GM15510 (cell line): ENCODE data around the gene SULT6B1.
A peak's percentile ranks its signal among the peaks of the same experiment; 100 is the strongest.

ENCODE experiments used
- POLR2A ChIP-seq: IDR thresholded peaks from 3 replicates; pipeline ENCODE4 v1.6.1; 2011; ENCODE audit warnings: borderline replicate concordance; ENCODE audit not compliant: insufficient read length; ENCODE audit errors: extremely low read depth

The SULT6B1 gene

GRCh38 chr2:37167636-37168180 is 20.8 kb downstream of the SULT6B1 start:
- TF ChIP-seq POLR2A = no peak

GRCh38 chr2:37164757-37165156 is 23.7 kb downstream of the SULT6B1 start:
- no peak for TF ChIP-seq POLR2A

- peak; percentile 71 for TF ChIP-seq POLR2A
Observed at GRCh38 chr2:37156857-37157714, 31.4 kb downstream of the SULT6B1 start, which contains the start of gene EIF2AK2. TSS of gene EIF2AK2 (minus strand) at chr2:37156980. CDS start at chr2:37147806, 9,174 bp downstream.

- TF ChIP-seq POLR2A = no peak
Observed at GRCh38 chr2:37156071-37156856, 32.2 kb downstream of the SULT6B1 start.

- TF ChIP-seq POLR2A = no peak
Observed at GRCh38 chr2:37154785-37155184, 33.7 kb downstream of the SULT6B1 start.

- TF ChIP-seq POLR2A = no peak
Observed at GRCh38 chr2:37153224-37153623, 35.2 kb downstream of the SULT6B1 start.

- no peak for TF ChIP-seq POLR2A
Observed at GRCh38 chr2:37149626-37150322, 38.7 kb downstream of the SULT6B1 start.

- no peak for TF ChIP-seq POLR2A
Observed at GRCh38 chr2:37148325-37148724, 40.1 kb downstream of the SULT6B1 start.

GRCh38 chr2:37146062-37146461 is 42.4 kb downstream of the SULT6B1 start:
- TF ChIP-seq POLR2A = no peak

- no peak for TF ChIP-seq POLR2A
Observed at GRCh38 chr2:37143974-37144373, 44.5 kb downstream of the SULT6B1 start.

GRCh38 chr2:37142546-37142945 is 45.9 kb downstream of the SULT6B1 start:
- no peak for TF ChIP-seq POLR2A

GRCh38 chr2:37132914-37133313 is 55.6 kb downstream of the SULT6B1 start:
- no peak for TF ChIP-seq POLR2A

GRCh38 chr2:37125416-37125815 is 63.1 kb downstream of the SULT6B1 start:
- no peak for TF ChIP-seq POLR2A

- TF ChIP-seq POLR2A = no peak
Observed at GRCh38 chr2:37119157-37119556, 69.3 kb downstream of the SULT6B1 start.
